HG02885 (cell line): ENCODE measurements around the gene PAIP1.
"Not testable (repeated sequence)": the region's sequence is repeated elsewhere in the genome, so short reads cannot be mapped to it uniquely, and the experiment has no call there.

ENCODE experiments used
- ATAC-seq: cut with Tn5 transposase; IDR thresholded peaks from one replicate; pipeline ENCODE4 v1.9.1; 2021; ENCODE audit warnings: mild to moderate bottlenecking; ENCODE audit not compliant: unreplicated experiment, poor library complexity

PAIP1 gene

GRCh38 chr5:43572357-43572756 lies 15.5 kb upstream of the PAIP1 start:
- ATAC-seq = no peak

GRCh38 chr5:43571237-43571636 lies 14.4 kb upstream of the PAIP1 start:
- ATAC-seq = no peak

GRCh38 chr5:43570450-43571158 lies 13.7 kb upstream of the PAIP1 start:
- ATAC-seq = no peak

- ATAC-seq = no peak
Measured at GRCh38 chr5:43569236-43569746, 12.4 kb upstream of the PAIP1 start.

- ATAC-seq = peak; percentile 83
Measured at GRCh38 chr5:43567967-43568366, 11.1 kb upstream of the PAIP1 start.

GRCh38 chr5:43565043-43565442 lies 8.2 kb upstream of the PAIP1 start:
- ATAC-seq = no peak

GRCh38 chr5:43564289-43564850 lies 7.5 kb upstream of the PAIP1 start:
- ATAC-seq = no peak

- no peak for ATAC-seq
Measured at GRCh38 chr5:43563321-43563720, 6.4 kb upstream of the PAIP1 start.

GRCh38 chr5:43561356-43561755 lies 4.5 kb upstream of the PAIP1 start:
- no peak for ATAC-seq

GRCh38 chr5:43560128-43560527 lies 3.3 kb upstream of the PAIP1 start:
- ATAC-seq = no peak

GRCh38 chr5:43556607-43556856 lies 345 bp downstream of the PAIP1 start:
- ATAC-seq = peak; percentile 91

- peak; percentile 26 for ATAC-seq
Measured at GRCh38 chr5:43555895-43556606, 826 bp downstream of the PAIP1 start.

- no peak for ATAC-seq
Measured at GRCh38 chr5:43554497-43554896, 2.4 kb downstream of the PAIP1 start.

- no peak for ATAC-seq
Measured at GRCh38 chr5:43553381-43553780, 3.5 kb downstream of the PAIP1 start.

- no peak for ATAC-seq
Measured at GRCh38 chr5:43551731-43552130, 5.1 kb downstream of the PAIP1 start.

GRCh38 chr5:43549272-43549671 lies 7.6 kb downstream of the PAIP1 start:
- not testable (repeated sequence) for ATAC-seq

- no peak for ATAC-seq
Measured at GRCh38 chr5:43548358-43548757, 8.5 kb downstream of the PAIP1 start.

GRCh38 chr5:43547532-43547931 lies 9.3 kb downstream of the PAIP1 start:
- no peak for ATAC-seq

- no peak for ATAC-seq
Measured at GRCh38 chr5:43543434-43543833, 13.4 kb downstream of the PAIP1 start.

GRCh38 chr5:43540746-43541145 lies 16.1 kb downstream of the PAIP1 start:
- ATAC-seq = no peak

GRCh38 chr5:43536972-43537371 lies 19.9 kb downstream of the PAIP1 start:
- ATAC-seq = no peak

GRCh38 chr5:43533646-43534045 lies 23.2 kb downstream of the PAIP1 start:
- no peak for ATAC-seq
